ENCODE data around the gene ARHGEF25. TPM values are rescaled to one million over a fixed set of nuclear protein-coding genes. Genes with fewer than 3 reads are reported as not detected.

ARHGEF25 gene
- total and polyA plus RNA-seq, 2 of the 13 experiments (the other 11 are each of a cell fraction or from before 2014, with no cell fraction given): 11.5 to 12.5 TPM

GRCh38 chr12:57602544-57602943, 8.7 kb upstream of the ARHGEF25 start:
- no TSS peak for BruUV-seq (replicated peaks)
- in situ Hi-C loops (cut with HindIII; ENCODE audit: extremely low pct_ligation_motif_present, low pct_unique_long_range_greater_than_20kb): no loop called here

GRCh38 chr12:57603324-57603723, 7.9 kb upstream of the ARHGEF25 start:
- WGBS (ENCODE audit: low lambda C conversion rate): 95% methylated on average over 2 of the region's 2 CpGs
- TF ChIP-seq ZNF367 (CRISPR knock-in tag; IDR thresholded peaks at IDR 0.05; ENCODE audit: borderline replicate concordance): no peak
- no peak for TF ChIP-seq GFI1 (CRISPR knock-in tag; IDR thresholded peaks at IDR 0.05; ENCODE audit: borderline replicate concordance)
- TF ChIP-seq ZNF18 (CRISPR knock-in tag; IDR thresholded peaks at IDR 0.05; ENCODE audit: insufficient replicate concordance): no peak
- no peak for TF ChIP-seq AGO2 (optimal IDR thresholded peaks at IDR 0.05; ENCODE audit: low read depth, low read length)
- TF ChIP-seq RFX3 (CRISPR knock-in tag; IDR thresholded peaks at IDR 0.05): no peak
- no peak for TF ChIP-seq ZNF615 (CRISPR knock-in tag; IDR thresholded peaks at IDR 0.05; ENCODE audit: borderline replicate concordance)
- TF ChIP-seq ZNF773 (CRISPR knock-in tag; IDR thresholded peaks at IDR 0.05; ENCODE audit: borderline replicate concordance): no peak
- no peak for TF ChIP-seq PBX2 (CRISPR knock-in tag; IDR thresholded peaks at IDR 0.05)
- no peak for TF ChIP-seq SMARCE1 (IDR thresholded peaks at IDR 0.05; ENCODE audit: borderline replicate concordance)

More at GRCh38 chr12:57602544-57602943, 8.7 kb upstream of the ARHGEF25 start:
- Histone ChIP-seq H3K79me2 (ENCODE audit: insufficient read depth, low read length) (no peaks in the 10 kb centered on the region), H3K27me3 (ENCODE audit: control insufficient read depth in 1 of 2, insufficient read depth in 2 of 2, low read length in 2 of 2) (peaks cover 0 to 4% of the 10 kb centered on the region in 2 experiments; a peak in 1 of 5 replicates), H3K4me1 (ENCODE audit: insufficient read depth, low read length) (peaks cover 27% of the 10 kb centered on the region), H2AFZ (ENCODE audit: low read length) (no peak overlapping the region), H3K27ac (ENCODE audit: extremely low read length, insufficient read depth, low read length) (no peak overlapping the region), H4K20me1 (ENCODE audit: insufficient read depth, low read length) (no peaks in the 10 kb centered on the region; the same call in 1 of the 2 replicates), H3K4me2 (ENCODE audit: low read depth, low read length) (no peak overlapping the region), H3K36me3 (replicated peaks in 1 of 2; ENCODE audit: control insufficient read depth in 1 of 2, insufficient read depth in 2 of 2, low read length in 2 of 2) (peaks cover 10 to 15% of the 10 kb centered on the region in 2 experiments; a peak in 4 of 5 replicates), H3K9ac (ENCODE audit: insufficient read depth, low read depth, low read length) (no peak overlapping the region), H3K9me3 (ENCODE audit: low read length) (no peaks in the 10 kb centered on the region), H3K4me3 (replicated peaks in 1 of 3; ENCODE audit: insufficient read depth in 1 of 3, low read depth in 2 of 3, low read length in 3 of 3) (no peak overlapping the region)
- CTCF ChIA-PET (ENCODE audit: low intra/inter-chr PET ratio, low total read pairs): no interaction called here
- ATAC-seq: no peak
- POLR2A ChIA-PET: no interaction called here
- no peak for FAIRE-seq
- intact Hi-C loops (cut with micrococcal nuclease; ENCODE audit: unreplicated experiment): no loop called here
- TF ChIP-seq ZSCAN21 (CRISPR knock-in tag; IDR thresholded peaks at IDR 0.05; ENCODE audit: borderline replicate concordance): no peak
- no peak for TF ChIP-seq ZNF883 (CRISPR knock-in tag; IDR thresholded peaks at IDR 0.05; ENCODE audit: not compliant biosample characterization)
- no peak for TF ChIP-seq IKZF4 (CRISPR knock-in tag; IDR thresholded peaks at IDR 0.05; ENCODE audit: borderline replicate concordance, low read depth, not compliant biosample characterization)
- no peak for TF ChIP-seq ZFP36L1 (CRISPR knock-in tag; IDR thresholded peaks at IDR 0.05)
- no peak for TF ChIP-seq ZBTB33 (CRISPR knock-in tag; IDR thresholded peaks at IDR 0.05)
- no peak for DNase-seq (ENCODE audit: low spot score)

More at GRCh38 chr12:57603324-57603723, 7.9 kb upstream of the ARHGEF25 start:
- ATAC-seq (no peak), DNase-seq (ENCODE audit: low spot score) (no peak), FAIRE-seq (no peak)
- CTCF ChIA-PET (ENCODE audit: low intra/inter-chr PET ratio, low total read pairs): no interaction called here
- Histone ChIP-seq H3K9me3 (ENCODE audit: low read length) (no peaks in the 10 kb centered on the region), H3K4me1 (ENCODE audit: insufficient read depth, low read length) (peaks cover 27% of the 10 kb centered on the region), H3K4me3 (replicated peaks in 1 of 3; ENCODE audit: insufficient read depth in 1 of 3, low read depth in 2 of 3, low read length in 3 of 3) (no peak overlapping the region), H3K9ac (ENCODE audit: insufficient read depth, low read depth, low read length) (no peak overlapping the region), H3K79me2 (ENCODE audit: insufficient read depth, low read length) (no peaks in the 10 kb centered on the region), H2AFZ (ENCODE audit: low read length) (no peak overlapping the region), H3K27me3 (ENCODE audit: control insufficient read depth in 1 of 2, insufficient read depth in 2 of 2, low read length in 2 of 2) (peaks cover 0 to 6% of the 10 kb centered on the region in 2 experiments; a peak in 1 of 5 replicates), H3K36me3 (replicated peaks in 1 of 2; ENCODE audit: control insufficient read depth in 1 of 2, insufficient read depth in 2 of 2, low read length in 2 of 2) (peaks cover 10 to 15% of the 10 kb centered on the region in 2 experiments; a peak in 3 of 5 replicates), H3K4me2 (ENCODE audit: low read depth, low read length) (no peak overlapping the region), H3K27ac (ENCODE audit: extremely low read length, insufficient read depth, low read length) (no peak overlapping the region), H4K20me1 (ENCODE audit: insufficient read depth, low read length) (no peaks in the 10 kb centered on the region; the same call in 1 of the 2 replicates)
- in situ Hi-C loops (cut with HindIII; ENCODE audit: extremely low pct_ligation_motif_present, low pct_unique_long_range_greater_than_20kb): no loop called here
- POLR2A ChIA-PET: interaction anchor here (0.9 to 5.4 kb wide), 3 partner anchors 12 to 80 kb away, joined by 3 to 26 read pairs (median 4); partner anchors contain the start of gene PIP4K2C
- intact Hi-C loops (cut with micrococcal nuclease; ENCODE audit: unreplicated experiment): no loop called here
- no TSS peak for BruUV-seq (replicated peaks)
